ENCODE measurements around the gene PARP16.

The PARP16 gene

GRCh38 chr15:65310431-65311137 lies 23.9 kb upstream of the PARP16 start:
- no peak for DNase-seq

- DNase-seq = no peak
Measured at GRCh38 chr15:65309882-65310418, 23.3 kb upstream of the PARP16 start.

- no peak for DNase-seq
Measured at GRCh38 chr15:65307978-65308377, 21.3 kb upstream of the PARP16 start.

DNA sequence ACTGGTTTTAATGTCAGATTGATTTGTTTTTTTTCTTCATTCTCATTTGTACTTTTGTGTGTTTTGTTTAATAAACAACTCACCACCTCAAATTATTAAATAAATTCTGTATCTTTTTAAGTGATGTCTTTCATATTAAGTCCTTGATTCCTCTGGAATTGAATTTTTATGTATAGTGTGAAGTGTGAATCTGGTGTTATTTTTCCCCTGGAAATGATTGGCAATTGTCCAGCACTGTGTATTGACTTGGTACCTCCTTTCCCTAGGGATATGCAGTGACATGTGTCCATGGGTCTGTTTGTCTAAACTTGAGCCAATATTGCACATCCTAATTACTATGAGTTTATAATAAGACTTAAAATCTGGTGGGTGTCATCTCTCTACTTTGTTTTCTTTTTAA lies 19.9 kb upstream of the PARP16 start:
- no peak for DNase-seq

- DNase-seq = no peak
Measured at GRCh38 chr15:65305776-65306175, 19.1 kb upstream of the PARP16 start.

DNA sequence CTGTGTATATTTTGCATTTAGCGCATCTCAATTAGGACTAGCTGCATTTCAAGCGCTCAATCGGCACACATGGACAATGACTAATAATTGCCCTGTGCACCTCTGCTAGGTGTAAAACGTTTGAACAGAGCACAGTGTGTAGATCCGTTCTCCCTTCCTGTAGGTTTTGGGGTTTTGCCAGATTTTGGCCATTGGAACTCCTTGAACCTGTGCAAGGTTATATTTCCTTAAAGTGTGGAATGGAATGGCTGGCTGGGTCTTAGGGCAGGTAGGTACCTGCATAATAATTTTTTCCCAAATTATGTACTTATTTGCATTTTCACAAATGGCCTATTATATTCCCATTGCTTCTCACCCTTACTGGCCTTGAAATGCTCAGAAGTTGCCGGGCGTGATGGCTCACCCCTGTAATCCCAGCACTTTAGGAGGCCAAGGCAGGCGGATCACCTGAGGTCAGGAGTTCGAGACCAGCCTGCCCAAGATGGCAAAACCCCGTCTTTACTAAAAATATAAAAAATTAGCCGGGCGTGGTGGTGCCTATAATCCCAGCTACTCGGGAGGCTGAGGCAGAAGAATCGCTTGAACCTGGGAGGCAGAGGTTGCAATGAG lies 18.6 kb upstream of the PARP16 start:
- DNase-seq = no peak

DNA sequence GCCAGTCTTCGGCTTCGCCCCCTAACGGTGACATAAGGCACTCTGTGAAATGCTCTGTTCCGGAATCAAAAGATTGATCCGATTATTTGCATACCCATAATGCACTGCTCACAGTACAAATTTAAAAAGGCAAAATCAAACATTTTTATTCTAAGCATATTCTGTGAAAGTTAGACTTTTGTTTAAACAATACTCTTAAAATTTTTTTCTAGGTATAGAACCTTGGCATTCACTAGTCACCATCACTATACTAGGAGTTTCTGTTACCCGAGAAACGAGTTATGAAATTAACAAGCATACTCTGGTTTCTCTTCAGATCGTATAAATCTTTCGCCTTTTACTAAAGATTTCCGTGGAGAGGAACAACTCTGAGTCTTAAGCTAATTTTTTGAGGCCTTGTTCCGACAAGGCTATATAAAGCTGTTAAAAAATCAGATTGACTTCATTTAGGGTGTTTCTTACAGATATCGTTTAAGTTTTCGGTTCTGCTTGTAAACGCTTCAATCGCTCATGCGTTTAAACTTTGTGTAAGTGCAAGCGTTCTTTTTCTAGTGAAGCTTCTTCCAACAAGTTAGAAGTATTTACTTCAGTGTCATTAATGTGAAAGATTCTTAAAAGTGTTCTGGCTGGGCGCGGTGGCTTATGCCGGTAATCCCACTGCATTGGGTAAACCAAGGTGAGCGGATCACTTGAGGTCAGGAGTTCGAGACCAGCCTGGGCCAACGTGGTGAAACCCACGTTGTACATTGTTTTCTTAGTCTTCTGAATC lies 17.9 kb upstream of the PARP16 start, which contains the start of gene RNU5B-1:
TSS of gene RNU5B-1 (plus strand) at position 297 of the 769 bp plus-strand sequence.
- DNase-seq = peak; percentile 82

- DNase-seq = peak; percentile 14
Measured at GRCh38 chr15:65303687-65304380, 17.2 kb upstream of the PARP16 start.

DNA sequence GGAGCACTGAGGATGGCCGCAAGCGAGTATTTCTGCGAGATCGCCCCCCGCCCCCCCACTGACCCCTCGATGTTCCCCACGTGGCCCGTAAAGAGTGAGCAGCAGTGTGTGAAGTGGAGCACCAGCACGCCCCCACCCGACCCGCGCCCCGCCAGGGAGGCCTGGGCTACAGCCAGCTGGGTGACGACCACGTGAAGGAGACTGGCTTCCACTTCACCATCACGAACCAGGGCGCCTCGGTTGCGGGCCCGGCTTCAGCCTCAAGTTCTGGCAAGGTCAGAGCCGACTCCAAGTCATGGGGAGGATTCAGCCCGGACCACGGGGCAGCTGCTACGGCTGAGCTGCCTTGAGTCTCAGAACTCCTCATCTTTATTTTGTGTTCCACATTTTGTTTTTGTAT lies 15.4 kb upstream of the PARP16 start:
- DNase-seq = no peak

- DNase-seq = no peak
Measured at GRCh38 chr15:65300924-65301441, 14.3 kb upstream of the PARP16 start.

- DNase-seq = no peak
Measured at GRCh38 chr15:65298731-65299130, 12.0 kb upstream of the PARP16 start.

DNA sequence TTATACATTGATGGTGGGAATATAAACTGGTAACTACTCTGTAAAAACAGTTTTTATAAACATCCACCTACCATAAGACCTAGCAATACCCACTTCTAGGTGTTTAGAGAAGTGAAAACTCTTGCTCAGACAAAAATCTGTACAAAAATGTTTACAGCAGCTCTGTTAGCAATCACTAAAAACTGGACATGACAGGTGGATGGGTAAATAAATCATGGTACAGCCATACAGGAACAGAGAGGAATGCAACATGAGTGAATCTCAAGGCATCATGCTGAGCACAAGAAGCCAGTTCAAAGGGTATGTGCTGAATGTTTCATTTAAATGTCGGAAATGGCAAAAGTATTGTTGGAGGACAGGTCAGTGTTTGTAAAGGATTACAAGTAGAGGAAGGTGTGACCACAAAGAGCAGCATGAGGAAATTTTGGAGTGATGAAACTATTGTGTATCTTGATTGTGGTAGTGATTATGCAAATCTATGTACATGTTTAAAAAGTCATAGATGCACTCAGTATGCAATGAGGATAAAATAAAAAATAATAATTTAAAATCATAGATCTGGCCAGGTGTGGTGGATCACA lies 6.3 kb upstream of the PARP16 start:
- DNase-seq = no peak

DNA sequence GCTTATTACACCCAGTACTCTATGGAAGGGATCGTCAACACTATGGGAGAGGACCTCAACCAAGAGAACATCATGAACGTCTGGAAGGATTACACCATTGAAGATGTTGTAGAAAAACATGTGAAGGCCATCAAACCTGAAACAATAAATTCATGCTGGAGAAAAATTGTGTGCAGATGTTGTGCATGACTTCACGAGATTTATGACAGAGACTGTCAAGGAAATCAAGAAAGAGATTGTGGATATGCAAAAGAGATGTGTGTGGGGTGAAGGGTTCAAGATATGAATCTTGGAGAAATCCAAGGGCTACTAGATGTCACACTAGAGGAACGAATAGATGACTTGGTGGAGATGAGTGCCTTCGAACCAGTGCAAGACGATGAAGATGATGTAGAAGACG lies 3.5 kb upstream of the PARP16 start:
- no peak for DNase-seq

DNA sequence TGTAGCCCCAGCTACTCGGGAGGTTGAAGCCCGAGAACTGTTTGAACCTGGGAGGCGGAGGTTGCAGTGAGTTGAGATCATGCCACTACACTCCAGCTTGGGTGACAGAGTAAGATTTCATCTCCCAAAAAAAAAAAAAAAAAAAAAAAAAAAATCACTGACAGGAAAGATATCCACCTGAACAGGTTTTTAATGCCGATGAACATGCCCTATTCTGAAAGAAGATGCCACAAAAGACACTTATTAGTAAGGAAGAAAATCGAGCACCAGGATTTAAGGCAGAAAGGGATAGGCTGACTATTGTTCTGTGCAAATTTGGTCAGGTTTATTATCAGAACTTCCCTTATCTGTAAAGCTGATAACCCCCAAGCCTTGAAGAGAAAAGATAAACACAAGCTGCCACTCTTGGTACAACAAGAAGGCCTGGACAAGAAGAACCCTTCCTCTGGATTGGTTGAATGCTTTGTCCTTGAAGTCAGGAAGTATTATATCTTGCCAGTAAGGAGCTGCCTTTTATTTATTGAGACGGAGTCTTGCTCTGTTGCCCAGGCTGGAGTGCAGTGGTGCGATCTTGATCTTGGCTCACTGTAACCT lies 2.7 kb upstream of the PARP16 start:
- no peak for DNase-seq

DNA sequence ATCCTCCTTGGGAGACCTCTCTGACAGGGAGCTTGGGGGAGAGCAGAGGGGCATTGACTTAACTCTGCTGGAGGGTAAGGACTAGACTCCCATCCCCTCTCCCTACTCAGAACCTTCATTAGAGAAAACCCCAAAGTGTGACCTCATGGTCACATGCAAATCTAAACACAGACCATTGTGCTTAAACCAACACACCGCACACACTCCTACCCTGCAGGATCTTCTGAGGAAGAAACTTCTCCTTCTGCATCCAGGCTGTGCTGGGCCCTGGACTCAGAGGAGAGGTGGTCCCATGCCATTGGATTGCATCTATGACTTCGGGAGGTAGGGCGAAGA lies 805 bp upstream of the PARP16 start:
- DNase-seq = no peak

DNA sequence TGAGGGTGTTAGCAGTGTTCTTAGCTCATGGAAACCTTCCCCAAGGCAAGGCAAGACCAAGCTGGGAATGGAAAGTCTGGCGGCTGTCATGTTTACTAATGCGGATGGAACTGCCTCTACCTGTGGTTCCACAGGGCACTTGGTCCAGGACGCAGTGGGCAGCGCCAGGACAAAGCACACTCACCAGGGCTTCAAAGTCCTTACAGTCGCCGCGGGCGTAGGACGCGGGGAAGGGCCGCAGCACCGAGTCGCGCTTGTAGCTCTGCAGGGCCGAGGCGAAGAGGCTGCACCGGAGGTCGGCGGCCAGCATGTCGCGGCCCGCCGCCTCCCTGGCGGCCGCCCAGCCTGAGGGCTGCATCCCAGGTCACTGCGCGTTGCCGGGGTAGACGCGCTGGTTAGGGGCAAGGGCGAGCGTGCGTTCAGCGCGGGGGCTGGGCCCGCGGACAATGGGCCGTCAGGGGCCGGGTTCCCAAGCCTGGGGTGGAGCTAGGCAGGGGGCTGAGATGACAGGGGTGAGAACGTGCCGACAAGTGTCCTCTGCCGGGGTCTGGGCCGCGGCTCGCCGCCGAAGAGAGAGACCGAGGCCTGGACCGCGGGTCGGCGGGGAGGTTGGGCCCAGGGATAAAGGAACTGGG lies 497 bp downstream of the PARP16 start:
- DNase-seq = no peak

DNA sequence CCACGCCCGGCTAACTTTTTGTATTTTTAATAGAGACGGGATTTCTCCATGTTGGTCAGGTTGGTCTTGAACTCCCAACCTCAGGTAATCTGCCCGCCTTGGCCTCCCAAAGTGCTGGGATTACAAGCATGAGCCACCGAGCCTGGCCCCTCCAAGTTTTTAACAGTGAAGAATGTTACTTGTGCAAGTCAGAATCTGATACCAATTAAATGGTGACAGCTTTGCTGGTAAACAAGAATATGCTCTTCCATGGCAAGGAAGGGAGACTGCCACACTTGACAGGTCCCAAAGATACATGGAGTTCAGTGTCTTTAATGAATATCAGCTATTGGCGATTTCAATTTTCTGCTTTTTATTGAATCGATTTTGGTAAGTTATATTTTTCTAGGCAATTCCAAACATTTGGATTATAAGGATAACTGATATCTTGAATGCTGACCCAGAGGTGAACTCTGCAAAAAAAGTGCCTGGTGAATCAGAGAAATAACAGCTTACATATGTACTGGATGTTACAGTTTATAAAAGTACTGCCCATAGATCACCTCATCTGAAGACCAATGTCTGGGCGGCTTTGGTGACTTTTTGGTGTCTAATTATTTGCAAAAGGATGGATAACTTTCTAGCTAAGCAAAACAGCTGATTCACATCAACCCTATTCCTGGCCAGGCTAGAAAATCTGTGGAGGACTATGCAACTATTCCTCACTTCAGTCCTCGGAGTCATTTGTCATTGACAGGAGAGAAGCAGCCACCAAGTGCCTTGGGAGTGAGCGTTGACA lies 1.2 kb downstream of the PARP16 start:
- no peak for DNase-seq

DNA sequence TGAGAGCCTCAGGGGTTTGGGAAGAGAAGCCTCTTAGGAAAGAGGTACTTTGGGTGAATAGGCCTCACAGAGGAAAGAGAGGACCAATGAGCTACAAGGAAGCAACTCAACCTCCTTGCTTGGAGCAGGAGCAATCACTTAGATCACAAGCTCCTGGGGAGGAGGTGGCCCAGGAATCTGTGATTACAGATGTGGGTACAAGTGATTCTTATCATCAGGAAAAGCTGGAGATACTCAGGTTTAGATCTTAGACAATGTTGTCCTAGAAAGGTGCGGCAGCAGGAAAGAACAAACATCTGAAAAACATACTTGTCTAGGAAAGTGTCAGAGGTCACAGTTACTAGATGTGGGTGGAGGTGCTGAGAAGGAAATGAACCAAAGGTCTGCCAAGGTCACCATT lies 8.2 kb downstream of the PARP16 start:
- no peak for DNase-seq

- DNase-seq = no peak
Measured at GRCh38 chr15:65277015-65277414, 9.7 kb downstream of the PARP16 start.

GRCh38 chr15:65275728-65276126 lies 11.0 kb downstream of the PARP16 start:
- no peak for DNase-seq

Measured in NCI-H1048 (cell line).